ENCODE measurements around the gene COQ8B. TPM values are rescaled to one million over a fixed set of nuclear protein-coding genes. Genes with fewer than 3 reads are reported as not detected.

Gene COQ8B
- total RNA-seq, 1 donor from 2014 or later: 33.5 TPM

DNA sequence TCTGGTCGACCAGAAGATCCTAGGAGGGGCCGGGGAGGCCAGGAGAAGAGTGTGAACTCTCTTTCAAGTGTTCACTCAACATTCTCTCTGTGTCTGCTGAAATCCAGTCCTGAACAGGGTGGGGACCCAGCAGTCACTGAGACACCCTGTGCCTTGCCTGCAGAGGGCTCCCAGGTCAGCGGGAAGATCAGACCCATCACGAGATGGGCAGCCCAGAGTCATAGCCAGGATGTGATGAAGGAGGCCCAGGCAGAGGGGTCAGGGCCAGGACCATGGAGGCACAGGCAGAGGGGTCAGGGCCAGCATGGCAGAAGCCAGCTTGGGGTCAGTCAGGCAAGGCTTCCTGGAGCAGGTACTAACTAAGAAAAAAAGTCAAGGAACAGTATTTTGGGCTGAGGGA lies 35.6 kb downstream of the COQ8B start:
- intact Hi-C loops (cut with micrococcal nuclease): no loop called here
- H3K36me3 Mint-ChIP-seq (ENCODE audit: low read depth): peaks cover 34% of the 10 kb centered on the region
- DNase-seq (ENCODE audit: low spot score): no peak
- no peaks in the 10 kb centered on the region for H3K9me3 Mint-ChIP-seq
- H3K27me3 Mint-ChIP-seq (ENCODE audit: low read depth): no peaks in the 10 kb centered on the region
- H3K27ac Mint-ChIP-seq: no peak overlapping the region
- H3K4me3 Mint-ChIP-seq (ENCODE audit: low read depth): no peak overlapping the region
- H3K4me1 Mint-ChIP-seq (ENCODE audit: low read depth): no peaks in the 10 kb centered on the region

DNA sequence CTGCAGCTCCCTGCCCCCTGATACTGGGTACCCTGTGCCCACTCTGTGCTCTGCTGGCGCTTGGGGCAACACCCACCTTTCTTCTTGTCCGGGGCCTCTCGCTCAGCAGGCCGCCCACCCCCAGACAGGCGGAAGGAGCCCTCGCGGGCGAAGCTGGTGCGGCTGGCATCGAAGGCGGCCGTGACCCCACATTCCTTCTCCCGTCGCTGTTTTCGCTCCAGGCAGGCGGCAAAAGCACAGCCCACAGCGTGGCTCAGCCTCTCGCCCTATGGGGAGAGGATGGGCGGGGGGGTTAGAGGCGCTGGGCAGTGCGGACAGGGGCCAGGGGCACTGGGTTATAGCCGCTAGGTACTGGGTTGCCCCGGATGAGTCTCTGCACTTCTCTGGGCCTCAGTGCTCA lies 39.5 kb downstream of the COQ8B start:
- no peaks in the 10 kb centered on the region for H3K4me1 Mint-ChIP-seq (ENCODE audit: low read depth)
- no peak for DNase-seq (ENCODE audit: low spot score)
- H3K9me3 Mint-ChIP-seq: no peaks in the 10 kb centered on the region
- intact Hi-C loops (cut with micrococcal nuclease): no loop called here
- H3K4me3 Mint-ChIP-seq (ENCODE audit: low read depth): no peak overlapping the region
- H3K27me3 Mint-ChIP-seq (ENCODE audit: low read depth): no peaks in the 10 kb centered on the region
- H3K36me3 Mint-ChIP-seq (ENCODE audit: low read depth): peaks cover 22% of the 10 kb centered on the region
- H3K27ac Mint-ChIP-seq: no peak overlapping the region

DNA sequence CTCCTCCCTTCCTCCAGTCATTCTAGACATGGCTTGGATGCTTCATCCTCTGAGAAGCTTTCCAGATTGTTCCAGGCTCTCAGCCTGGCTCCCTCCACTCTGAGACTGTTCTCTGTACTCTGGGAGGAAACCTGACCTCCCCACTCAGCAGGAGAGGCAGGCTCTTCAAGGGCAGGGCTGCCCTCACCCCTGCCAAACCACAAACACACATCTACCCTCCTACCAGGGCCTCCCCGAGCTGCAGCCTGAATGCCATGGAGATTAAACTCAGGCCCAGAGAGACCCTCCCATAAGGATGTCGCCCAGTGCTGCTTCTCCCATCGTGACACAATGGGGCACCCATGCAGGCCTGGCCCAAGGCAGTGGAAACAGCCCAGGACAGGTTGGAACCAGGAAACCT lies 42.4 kb downstream of the COQ8B start:
- no peak for DNase-seq (ENCODE audit: low spot score)
- intact Hi-C loops (cut with micrococcal nuclease): no loop called here
- Mint-ChIP-seq H3K27me3 (ENCODE audit: low read depth) (no peaks in the 10 kb centered on the region), H3K27ac (peak overlapping the region; percentile 4), H3K36me3 (ENCODE audit: low read depth) (peaks cover 20% of the 10 kb centered on the region), H3K4me1 (ENCODE audit: low read depth) (no peaks in the 10 kb centered on the region), H3K9me3 (no peaks in the 10 kb centered on the region), H3K4me3 (ENCODE audit: low read depth) (no peak overlapping the region)

DNA sequence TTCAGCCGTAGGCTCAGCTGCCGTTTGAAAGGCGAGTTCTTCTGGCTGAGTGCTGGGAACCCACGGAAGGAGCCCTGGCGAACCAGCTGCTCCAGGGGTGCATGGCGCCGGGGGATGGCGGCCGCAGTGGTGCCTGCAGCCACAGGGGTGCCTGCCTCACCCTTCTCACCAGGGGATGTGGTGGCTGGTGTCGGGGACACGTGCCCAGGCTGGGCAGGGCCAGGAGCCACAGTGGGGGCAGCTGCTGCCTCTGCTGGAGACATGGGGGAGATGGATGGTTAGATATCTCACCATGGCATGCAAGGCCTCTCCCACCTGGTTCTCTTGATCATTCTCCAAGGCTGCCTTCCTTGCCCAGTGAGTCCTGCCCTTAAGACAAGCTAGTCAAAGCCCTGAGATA lies 43.3 kb downstream of the COQ8B start:
- Mint-ChIP-seq H3K36me3 (ENCODE audit: low read depth) (peaks cover 29% of the 10 kb centered on the region), H3K27ac (no peak overlapping the region), H3K4me1 (ENCODE audit: low read depth) (no peaks in the 10 kb centered on the region), H3K9me3 (no peaks in the 10 kb centered on the region), H3K4me3 (ENCODE audit: low read depth) (no peak overlapping the region), H3K27me3 (ENCODE audit: low read depth) (no peaks in the 10 kb centered on the region)
- intact Hi-C loops (cut with micrococcal nuclease): no loop called here
- no peak for DNase-seq (ENCODE audit: low spot score)

DNA sequence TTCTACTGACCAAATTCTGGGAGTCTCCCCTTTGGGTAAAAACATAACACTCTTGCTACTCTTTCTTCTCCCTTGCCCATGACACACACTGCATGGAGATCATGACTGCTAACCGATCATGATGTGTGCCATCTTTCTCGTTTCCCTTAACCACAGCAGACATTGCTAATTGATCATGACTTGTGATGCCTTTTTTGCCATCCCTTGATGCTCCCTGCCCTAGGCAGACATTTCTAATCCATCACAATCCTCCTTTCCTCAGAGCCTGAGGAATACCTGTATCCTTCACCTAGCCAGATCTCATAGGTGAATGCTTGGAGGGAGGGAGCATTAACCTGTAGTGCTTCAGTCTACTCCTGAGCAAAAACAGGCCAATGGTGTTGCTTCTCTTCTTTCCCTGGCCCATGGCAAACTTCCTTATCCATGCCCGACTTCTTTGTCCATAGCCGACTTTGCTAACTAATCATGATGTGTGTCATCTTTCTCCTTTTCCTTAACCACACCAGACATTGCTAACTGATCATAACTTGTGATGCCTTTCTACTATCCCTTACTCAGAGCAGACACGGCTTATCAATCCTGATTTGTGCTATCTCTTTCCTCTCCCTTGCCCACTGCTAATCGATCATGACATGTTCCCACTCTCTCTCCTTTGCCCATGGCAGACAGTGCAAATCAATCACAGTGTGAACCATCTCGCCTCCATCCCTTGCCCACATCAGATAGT lies 44.0 kb downstream of the COQ8B start:
- Mint-ChIP-seq H3K4me3 (ENCODE audit: low read depth) (no peak overlapping the region), H3K9me3 (no peaks in the 10 kb centered on the region), H3K36me3 (ENCODE audit: low read depth) (peaks cover 30% of the 10 kb centered on the region), H3K27me3 (ENCODE audit: low read depth) (no peaks in the 10 kb centered on the region), H3K27ac (no peak overlapping the region), H3K4me1 (ENCODE audit: low read depth) (no peaks in the 10 kb centered on the region)
- intact Hi-C loops (cut with micrococcal nuclease): no loop called here
- no peak for DNase-seq (ENCODE audit: low spot score)

DNA sequence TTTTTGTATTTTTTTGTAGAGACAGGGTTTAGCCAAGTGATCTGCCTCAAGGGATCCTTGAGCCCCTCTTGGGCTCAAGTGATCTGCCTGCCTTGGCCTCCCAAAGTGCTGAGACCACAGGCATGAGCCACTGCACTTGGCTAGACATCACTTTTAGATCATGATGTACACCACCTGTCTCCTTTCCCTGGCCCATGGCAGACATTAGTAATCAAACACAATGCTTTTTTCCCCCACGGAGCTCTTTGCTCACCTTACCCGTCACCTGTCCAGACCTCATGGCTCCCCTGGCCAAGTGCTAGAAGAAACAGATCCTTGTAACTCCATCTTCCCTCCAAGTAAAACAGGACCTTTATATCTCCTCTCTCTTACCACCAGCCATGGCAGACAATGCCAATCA lies 44.6 kb downstream of the COQ8B start:
- no peaks in the 10 kb centered on the region for H3K9me3 Mint-ChIP-seq
- H3K36me3 Mint-ChIP-seq (ENCODE audit: low read depth): peaks cover 30% of the 10 kb centered on the region
- H3K4me3 Mint-ChIP-seq (ENCODE audit: low read depth): no peak overlapping the region
- no peaks in the 10 kb centered on the region for H3K4me1 Mint-ChIP-seq (ENCODE audit: low read depth)
- intact Hi-C loops (cut with micrococcal nuclease): no loop called here
- no peak for DNase-seq (ENCODE audit: low spot score)
- H3K27me3 Mint-ChIP-seq (ENCODE audit: low read depth): no peaks in the 10 kb centered on the region
- no peak overlapping the region for H3K27ac Mint-ChIP-seq

DNA sequence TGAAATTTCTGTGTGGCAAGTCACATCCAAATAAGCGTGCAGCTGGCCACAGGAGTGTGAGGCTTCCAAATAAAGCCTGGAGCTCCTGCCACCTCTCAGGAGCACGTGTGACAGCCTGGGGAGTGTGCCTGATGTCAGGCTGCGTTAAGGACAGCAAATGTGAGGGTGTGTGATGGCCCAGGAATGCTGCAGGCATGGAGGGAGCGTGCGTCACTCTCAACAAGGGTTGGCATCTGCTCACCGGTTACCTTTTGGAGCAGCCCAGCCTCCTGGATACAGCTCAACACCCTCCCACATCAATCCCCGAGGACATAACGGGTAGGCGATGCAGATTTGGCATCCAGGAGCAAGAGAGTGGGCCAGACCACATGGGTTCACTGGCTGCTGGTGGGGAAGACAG lies 45.3 kb downstream of the COQ8B start:
- Mint-ChIP-seq H3K27me3 (ENCODE audit: low read depth) (no peaks in the 10 kb centered on the region), H3K27ac (no peak overlapping the region), H3K9me3 (no peaks in the 10 kb centered on the region), H3K4me3 (ENCODE audit: low read depth) (no peak overlapping the region), H3K36me3 (ENCODE audit: low read depth) (peaks cover 36% of the 10 kb centered on the region), H3K4me1 (ENCODE audit: low read depth) (peaks cover 5% of the 10 kb centered on the region)
- intact Hi-C loops (cut with micrococcal nuclease): no loop called here
- no peak for DNase-seq (ENCODE audit: low spot score)

DNA sequence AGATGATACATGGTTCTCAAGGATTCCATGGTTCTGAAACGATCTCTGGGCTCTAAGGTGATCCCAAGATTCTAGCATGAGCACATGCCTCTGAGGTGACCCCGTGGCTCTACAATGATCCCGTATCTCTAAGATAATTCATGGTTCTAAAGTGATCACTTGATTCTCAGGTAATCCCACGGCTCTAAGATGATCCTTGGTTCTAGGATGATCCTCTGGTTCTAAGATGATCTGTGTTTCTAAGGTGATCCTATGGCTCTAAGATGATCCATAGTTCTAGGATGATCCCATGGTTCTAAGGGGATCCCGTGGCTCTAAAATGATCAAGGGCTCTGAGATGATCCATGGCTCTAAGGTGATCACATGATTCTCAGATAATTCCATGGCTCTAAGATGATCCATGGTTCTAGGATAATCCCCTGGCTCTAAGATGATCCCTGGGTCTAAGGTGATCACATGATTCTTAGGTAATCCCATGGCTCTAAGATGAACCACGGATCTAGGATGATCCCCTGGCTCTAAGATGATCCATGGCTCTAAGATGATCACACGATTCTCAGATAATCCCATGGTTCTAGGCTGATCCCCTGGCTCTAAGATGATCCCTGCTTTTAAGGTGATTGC lies 47.6 kb downstream of the COQ8B start:
- H3K9me3 Mint-ChIP-seq: no peaks in the 10 kb centered on the region

DNA sequence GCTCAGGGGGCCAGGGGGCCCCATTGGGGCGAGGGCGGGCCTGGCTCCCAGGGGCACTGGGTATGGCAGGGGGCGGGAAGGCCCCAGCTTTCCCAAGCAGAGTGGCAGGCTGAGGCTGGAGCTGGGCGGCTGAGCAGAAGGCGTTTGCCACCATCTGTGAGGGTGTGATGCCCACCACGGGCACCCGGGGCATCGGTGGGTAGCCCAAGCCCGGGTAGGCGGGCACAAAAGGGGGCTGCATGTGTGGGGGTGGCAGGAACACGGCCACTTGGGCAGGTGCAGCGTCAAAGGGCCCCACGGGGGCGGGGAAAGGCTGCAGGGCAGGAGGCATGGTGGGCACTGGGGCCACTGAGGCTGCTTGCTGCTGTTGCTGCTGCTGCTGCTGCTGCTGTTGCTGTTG lies 49.1 kb downstream of the COQ8B start:
- intact Hi-C loops (cut with micrococcal nuclease): no loop called here
- Mint-ChIP-seq H3K27me3 (ENCODE audit: low read depth) (no peaks in the 10 kb centered on the region), H3K27ac (no peak overlapping the region), H3K36me3 (ENCODE audit: low read depth) (peaks cover 33% of the 10 kb centered on the region), H3K4me1 (ENCODE audit: low read depth) (peaks cover 17% of the 10 kb centered on the region), H3K9me3 (no peaks in the 10 kb centered on the region), H3K4me3 (ENCODE audit: low read depth) (no peak overlapping the region)
- DNase-seq (ENCODE audit: low spot score): no peak

More for the DNA sequence above, 47.6 kb downstream of the COQ8B start:
- DNase-seq (ENCODE audit: low spot score): no peak
- intact Hi-C loops (cut with micrococcal nuclease): no loop called here
- Mint-ChIP-seq H3K4me1 (ENCODE audit: low read depth) (peaks cover 8% of the 10 kb centered on the region), H3K4me3 (ENCODE audit: low read depth) (no peak overlapping the region), H3K36me3 (ENCODE audit: low read depth) (peaks cover 33% of the 10 kb centered on the region), H3K27ac (no peak overlapping the region), H3K27me3 (ENCODE audit: low read depth) (no peaks in the 10 kb centered on the region)

DNA sequence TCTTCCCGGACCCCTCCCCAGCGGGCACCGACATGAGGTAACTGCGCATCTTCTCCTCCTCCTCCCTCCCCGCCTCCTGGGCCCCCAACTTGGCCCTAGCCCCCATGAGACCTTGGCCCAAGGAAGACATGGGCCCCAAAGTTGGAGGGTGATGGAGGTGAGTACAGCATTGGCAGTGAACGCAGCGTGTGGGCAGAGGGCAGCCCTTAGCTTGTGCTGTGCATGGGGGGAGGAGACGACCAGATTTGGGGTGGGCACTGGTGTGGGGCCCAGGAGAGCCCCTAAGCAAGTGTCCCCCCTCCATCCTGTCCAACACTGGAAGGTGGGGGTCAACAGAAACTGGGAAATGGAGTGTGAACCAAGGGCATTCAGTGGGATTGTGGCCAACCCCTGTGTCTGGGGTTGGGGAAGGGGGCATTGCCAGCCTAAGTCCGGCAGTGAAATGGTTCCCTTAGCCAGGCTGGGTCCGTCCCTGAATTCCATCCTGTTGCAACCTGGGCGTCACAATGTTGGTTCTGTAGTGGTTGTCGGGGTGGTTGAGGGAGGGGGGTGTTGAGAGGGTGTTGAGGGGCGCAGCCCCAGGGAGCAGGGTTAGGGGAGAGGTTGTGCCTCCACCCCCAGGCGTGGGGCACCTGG lies 49.8 kb downstream of the COQ8B start:
- H3K27ac Mint-ChIP-seq: no peak overlapping the region
- intact Hi-C loops (cut with micrococcal nuclease): no loop called here

DNA sequence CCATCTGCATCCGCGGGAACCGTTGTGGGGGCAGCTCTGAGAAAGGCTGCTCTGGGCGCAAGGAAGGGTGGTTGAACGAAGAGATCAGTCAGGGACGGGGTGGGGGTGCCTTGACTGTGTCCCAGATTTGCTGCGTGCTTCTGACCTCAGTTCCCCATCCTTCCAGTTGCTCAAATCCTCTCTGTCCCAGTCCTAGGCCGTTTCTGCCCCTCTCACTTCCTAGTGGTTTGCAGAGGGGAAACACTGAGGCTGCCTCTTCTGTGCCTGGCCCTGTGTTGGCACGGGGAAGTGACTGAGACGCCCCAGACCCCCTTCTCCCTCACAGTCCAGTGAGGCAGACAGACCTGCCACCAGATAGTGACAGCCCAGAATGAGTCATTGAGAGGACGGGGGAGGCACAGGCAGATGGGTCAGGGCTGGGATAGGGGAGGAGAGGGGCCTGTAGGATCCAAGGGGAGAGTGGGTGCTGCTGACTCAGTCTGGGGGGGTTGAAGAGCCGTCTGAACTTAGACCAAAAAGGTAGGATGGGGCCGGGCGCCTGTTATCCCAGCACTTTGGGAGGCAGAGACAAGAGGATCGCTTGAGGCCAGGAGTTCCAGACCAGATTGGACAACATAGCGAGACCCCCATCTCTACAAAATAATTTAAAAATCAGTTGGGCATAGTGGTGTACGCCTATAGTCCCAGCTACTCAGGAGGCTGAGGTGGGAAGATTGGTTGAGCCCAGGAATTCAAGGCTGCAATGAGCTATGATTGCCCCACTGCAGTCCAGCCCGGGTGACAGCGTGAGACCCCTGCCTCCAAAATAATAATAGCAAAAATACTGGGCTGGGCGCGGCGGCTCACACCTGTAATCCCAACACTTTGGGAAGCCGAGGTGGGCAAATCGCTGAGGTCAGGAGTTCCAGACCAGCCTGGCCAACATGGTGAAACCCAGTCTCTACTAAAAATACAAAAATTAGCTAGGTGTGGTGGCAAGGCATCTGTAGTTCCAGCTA lies 52.7 kb downstream of the COQ8B start:
- Mint-ChIP-seq H3K36me3 (ENCODE audit: low read depth) (peaks cover 18% of the 10 kb centered on the region), H3K27me3 (ENCODE audit: low read depth) (no peaks in the 10 kb centered on the region), H3K4me3 (ENCODE audit: low read depth) (peak overlapping the region; percentile 83), H3K9me3 (no peaks in the 10 kb centered on the region), H3K4me1 (ENCODE audit: low read depth) (peaks cover 17% of the 10 kb centered on the region), H3K27ac (peak overlapping the region; percentile 78)
- DNase-seq (ENCODE audit: low spot score): no peak
- intact Hi-C loops (cut with micrococcal nuclease): loop anchor here (1.0 to 5.0 kb wide), 3 partner anchors 27 to 478 kb away; partner anchors contain the start of genes ACTMAP and NUMBL

More for the DNA sequence above, 49.8 kb downstream of the COQ8B start:
- DNase-seq (ENCODE audit: low spot score): no peak
- peaks cover 17% of the 10 kb centered on the region for H3K4me1 Mint-ChIP-seq (ENCODE audit: low read depth)
- H3K27me3 Mint-ChIP-seq (ENCODE audit: low read depth): no peaks in the 10 kb centered on the region
- H3K36me3 Mint-ChIP-seq (ENCODE audit: low read depth): peaks cover 33% of the 10 kb centered on the region
- H3K9me3 Mint-ChIP-seq: no peaks in the 10 kb centered on the region
- H3K4me3 Mint-ChIP-seq (ENCODE audit: low read depth): no peak overlapping the region

DNA sequence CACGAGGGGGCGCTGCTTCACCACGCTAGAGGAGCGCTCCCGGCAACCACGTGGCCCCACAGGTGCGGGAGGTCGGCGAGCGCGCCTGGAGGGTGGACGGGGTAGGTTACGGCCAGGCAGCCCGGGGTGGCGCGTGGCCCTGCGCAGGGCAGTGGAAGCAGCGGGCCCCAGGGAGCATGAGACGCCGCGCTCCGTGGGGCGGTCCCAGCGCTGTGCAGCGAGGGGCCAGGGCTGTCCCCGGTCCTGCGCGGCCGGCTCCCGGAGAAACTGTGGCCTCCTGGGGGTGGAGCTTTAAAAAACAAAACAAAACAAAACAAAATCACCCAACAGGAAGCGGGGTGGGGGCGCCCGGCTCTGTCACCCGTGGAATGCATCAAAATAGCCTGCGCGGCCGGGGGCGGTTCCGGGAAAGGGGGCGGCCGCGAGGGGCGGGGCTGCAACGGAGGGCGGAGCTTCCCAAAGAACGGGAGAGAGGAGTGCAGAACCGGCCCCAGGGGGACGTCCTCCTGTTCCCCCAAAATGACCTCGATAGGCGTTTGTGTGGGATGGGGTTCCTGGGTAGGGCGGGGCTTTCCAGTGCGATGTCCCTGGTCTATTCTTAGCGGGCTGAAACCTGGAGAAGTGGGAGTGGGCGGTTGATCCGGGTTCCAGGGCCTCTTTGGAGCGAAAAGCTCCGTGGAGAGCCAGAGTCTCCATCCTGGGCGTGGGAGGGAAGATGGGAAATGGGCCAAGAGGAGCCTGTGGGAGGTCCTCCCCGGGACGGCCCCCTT lies 53.6 kb downstream of the COQ8B start:
- DNase-seq (ENCODE audit: low spot score): peak; percentile 85
- Mint-ChIP-seq H3K36me3 (ENCODE audit: low read depth) (peaks cover 10% of the 10 kb centered on the region), H3K27me3 (ENCODE audit: low read depth) (no peaks in the 10 kb centered on the region), H3K27ac (peak overlapping the region; percentile 80), H3K9me3 (no peaks in the 10 kb centered on the region), H3K4me3 (ENCODE audit: low read depth) (peak overlapping the region; percentile 83), H3K4me1 (ENCODE audit: low read depth) (peaks cover 17% of the 10 kb centered on the region)
- intact Hi-C loops (cut with micrococcal nuclease): loop anchor here (1.0 to 5.0 kb wide), 4 partner anchors 28 to 479 kb away; partner anchors contain the start of genes ACTMAP and NUMBL
